Suprapubic skin (tissue), 3 donors: ENCODE results near the gene IQGAP2.

Experiments
- POLR2A ChIP-seq, 2 donors: fragments of 450-650 bp; IDR thresholded peaks; one replicate each; pipeline ENCODE4 v1.6.1; 2017; ENCODE audit warnings: antibody characterized with exemption in 2 of 2, mild to moderate bottlenecking in 2 of 2, moderate library complexity in 2 of 2
- TF ChIP-seq, protein P1 (sequence below), 2 donors: fragments of 200-600 bp in 1 of 2; fragments of 450-650 bp in 1 of 2; sonication (generic) in 1 of 2; IDR thresholded peaks; one replicate each; pipeline ENCODE4 v1.5.1; 2016 to 2019; ENCODE audit warnings: antibody characterized with exemption in 2 of 2, mild to moderate bottlenecking in 1 of 2, moderate library complexity in 1 of 2

DNA sequence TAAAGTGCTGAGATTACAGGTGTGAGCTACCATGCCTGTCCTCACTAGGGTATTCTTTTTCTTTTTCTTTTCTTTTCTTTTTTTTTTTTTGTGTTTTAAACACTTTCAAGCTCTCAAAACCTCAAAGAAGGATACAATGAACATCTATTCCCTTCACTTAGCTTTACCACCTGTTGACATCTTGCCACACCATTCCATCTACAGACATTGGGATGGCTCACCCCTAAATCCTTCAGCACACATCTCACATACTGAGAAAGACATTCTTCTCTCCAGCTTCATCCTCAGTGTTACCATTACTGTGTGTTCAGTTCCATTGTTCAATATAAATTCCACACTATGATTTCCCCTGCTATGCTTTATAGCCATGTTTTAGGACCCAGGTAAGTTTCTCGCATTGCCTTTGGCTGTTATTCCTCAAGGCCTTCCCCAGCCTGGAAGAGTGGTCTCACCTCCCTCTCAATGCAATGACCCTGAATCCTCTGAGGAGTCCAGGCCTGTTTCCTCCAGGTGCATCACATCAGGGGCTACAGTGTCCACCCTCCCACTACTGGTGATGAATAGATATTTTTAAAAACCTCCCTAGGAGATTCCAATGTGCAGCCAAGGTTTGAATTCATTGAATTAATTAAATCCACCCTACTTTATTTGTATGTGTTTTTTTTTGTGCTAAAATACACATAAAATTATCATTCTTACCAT is 16.7 kb downstream of the IQGAP2 start:
- TF ChIP-seq, protein P1, sequence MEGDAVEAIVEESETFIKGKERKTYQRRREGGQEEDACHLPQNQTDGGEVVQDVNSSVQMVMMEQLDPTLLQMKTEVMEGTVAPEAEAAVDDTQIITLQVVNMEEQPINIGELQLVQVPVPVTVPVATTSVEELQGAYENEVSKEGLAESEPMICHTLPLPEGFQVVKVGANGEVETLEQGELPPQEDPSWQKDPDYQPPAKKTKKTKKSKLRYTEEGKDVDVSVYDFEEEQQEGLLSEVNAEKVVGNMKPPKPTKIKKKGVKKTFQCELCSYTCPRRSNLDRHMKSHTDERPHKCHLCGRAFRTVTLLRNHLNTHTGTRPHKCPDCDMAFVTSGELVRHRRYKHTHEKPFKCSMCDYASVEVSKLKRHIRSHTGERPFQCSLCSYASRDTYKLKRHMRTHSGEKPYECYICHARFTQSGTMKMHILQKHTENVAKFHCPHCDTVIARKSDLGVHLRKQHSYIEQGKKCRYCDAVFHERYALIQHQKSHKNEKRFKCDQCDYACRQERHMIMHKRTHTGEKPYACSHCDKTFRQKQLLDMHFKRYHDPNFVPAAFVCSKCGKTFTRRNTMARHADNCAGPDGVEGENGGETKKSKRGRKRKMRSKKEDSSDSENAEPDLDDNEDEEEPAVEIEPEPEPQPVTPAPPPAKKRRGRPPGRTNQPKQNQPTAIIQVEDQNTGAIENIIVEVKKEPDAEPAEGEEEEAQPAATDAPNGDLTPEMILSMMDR (IDR thresholded peaks at IDR 0.05): no peak
- no peak for TF ChIP-seq POLR2A (IDR thresholded peaks at IDR 0.05)
